Esophagus squamous epithelium (tissue), 4 donors: ENCODE results near the gene FOXP1.

Source experiments
- CTCF ChIP-seq, 6 experiments: fragments of 450-650 bp in 4 of 6; fragments of 200-600 bp in 2 of 6; sonication (generic) in 2 of 6; IDR thresholded peaks; one replicate each; pipeline ENCODE4 v1.5.1; 2016 to 2019; ENCODE audit warnings: antibody characterized with exemption in 6 of 6, mild to moderate bottlenecking in 4 of 6, moderate library complexity in 4 of 6
- POLR2A ChIP-seq, 4 donors: fragments of 450-650 bp; IDR thresholded peaks; one replicate each; pipeline ENCODE4 v1.6.1; 2017; ENCODE audit warnings: antibody characterized with exemption in 4 of 4, mild to moderate bottlenecking in 4 of 4, moderate library complexity in 3 of 4

DNA sequence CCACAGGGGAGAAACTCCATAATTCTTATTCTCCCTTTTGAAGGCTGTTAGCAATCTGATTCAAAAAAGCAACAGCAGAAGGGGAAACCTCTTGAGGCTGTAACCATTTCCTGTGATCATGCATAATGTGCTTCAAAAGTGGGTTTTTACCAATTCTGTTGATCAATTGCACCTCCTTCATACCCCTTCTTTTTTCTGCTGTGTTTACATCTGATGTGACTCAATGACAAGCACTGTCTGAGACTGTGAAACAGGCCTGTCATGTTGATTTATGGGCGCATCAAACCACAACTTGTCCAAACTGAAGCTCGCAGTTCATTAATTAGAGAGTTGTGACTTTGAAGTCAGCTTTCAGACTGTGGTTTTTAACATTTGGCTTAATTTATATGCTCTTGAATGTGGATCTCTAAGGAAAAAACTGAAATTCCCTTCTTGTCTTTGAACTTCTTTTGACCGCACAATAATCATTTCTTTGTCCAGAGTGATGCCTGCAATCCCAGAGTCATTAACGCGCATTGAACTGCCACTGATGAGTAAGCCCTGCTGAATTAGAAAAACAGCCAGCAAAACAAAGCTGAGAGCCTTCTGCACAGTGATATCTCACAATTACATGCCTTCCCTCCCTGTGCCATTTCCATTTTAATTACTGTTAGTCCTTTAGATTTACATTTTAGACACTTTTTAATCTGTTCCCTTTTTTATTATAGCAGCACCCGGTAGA is 532.8 kb downstream of the FOXP1 start:
- TF ChIP-seq CTCF (IDR thresholded peaks at IDR 0.05) (no peak), POLR2A (IDR thresholded peaks at IDR 0.05) (no peak)
